ENCODE results near the gene TBX6.
A peak's percentile ranks its signal among the peaks of the same experiment; 100 is the strongest.

The TBX6 gene

DNA sequence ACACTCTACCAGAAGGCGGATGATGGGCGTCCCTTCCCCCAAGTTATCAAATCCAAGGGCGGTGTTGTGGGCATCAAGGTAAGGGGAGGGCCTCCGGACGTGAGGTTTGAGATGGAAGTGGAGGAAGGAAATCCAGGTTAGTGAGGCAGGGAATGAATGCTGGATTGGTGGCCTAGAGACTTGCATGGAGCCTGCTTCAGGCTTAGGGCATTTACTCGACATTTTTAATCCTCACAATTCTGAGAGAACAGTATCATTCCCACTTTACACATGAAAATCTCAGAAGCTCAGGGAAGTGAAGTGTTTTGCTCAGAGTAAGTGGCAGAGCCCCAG, 24.2 kb downstream of the TBX6 start:
- peaks cover 37% of the 10 kb centered on the region for H3K4me1 ChIP-seq
- peak overlapping the region; percentile 99 for H3K27ac ChIP-seq
- no peak overlapping the region for H3K9ac ChIP-seq

DNA sequence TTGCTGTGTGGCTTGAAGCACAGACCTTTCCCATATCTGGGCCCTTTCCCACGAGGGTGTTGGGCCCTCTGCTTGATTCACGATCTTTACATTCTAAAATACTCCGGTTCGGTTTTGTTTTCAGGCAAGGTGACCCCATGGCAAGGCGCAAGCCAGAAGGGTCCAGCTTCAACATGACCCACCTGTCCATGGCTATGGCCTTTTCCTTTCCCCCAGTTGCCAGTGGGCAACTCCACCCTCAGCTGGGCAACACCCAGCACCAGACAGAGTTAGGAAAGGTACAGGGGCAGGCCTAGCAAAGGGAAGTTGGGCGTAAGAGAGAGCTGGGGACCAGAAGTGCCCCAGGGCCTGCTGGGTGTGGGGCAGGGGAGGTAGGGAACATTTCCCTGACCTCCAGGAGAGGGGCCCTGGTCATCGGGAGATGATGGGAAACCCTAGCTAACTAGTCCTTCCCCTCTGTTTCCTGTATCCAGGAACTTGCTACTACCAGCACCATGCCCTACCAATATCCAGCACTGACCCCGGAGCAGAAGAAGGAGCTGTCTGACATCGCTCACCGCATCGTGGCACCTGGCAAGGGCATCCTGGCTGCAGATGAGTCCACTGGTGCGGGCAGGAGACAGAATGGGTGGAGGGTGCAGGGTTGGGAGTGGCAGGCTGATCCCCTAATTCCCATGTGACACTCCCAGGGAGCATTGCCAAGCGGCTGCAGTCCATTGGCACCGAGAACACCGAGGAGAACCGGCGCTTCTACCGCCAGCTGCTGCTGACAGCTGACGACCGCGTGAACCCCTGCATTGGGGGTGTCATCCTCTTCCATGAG, 24.8 kb downstream of the TBX6 start:
- TF ChIP-seq, protein P1, sequence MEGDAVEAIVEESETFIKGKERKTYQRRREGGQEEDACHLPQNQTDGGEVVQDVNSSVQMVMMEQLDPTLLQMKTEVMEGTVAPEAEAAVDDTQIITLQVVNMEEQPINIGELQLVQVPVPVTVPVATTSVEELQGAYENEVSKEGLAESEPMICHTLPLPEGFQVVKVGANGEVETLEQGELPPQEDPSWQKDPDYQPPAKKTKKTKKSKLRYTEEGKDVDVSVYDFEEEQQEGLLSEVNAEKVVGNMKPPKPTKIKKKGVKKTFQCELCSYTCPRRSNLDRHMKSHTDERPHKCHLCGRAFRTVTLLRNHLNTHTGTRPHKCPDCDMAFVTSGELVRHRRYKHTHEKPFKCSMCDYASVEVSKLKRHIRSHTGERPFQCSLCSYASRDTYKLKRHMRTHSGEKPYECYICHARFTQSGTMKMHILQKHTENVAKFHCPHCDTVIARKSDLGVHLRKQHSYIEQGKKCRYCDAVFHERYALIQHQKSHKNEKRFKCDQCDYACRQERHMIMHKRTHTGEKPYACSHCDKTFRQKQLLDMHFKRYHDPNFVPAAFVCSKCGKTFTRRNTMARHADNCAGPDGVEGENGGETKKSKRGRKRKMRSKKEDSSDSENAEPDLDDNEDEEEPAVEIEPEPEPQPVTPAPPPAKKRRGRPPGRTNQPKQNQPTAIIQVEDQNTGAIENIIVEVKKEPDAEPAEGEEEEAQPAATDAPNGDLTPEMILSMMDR (IDR thresholded peaks at IDR 0.05): no peak
- H3K9me3 ChIP-seq (ENCODE audit: control insufficient read depth, low read length): no peaks in the 10 kb centered on the region
- H3K27me3 ChIP-seq (ENCODE audit: control insufficient read depth, insufficient read depth, low read length): no peaks in the 10 kb centered on the region
- peak overlapping the region; percentile 64 for H3K4me2 ChIP-seq (ENCODE audit: low read length)
- peaks cover 37% of the 10 kb centered on the region for H3K79me2 ChIP-seq
- H3K9ac ChIP-seq: peak overlapping the region; percentile 98
- no peak overlapping the region for H2AFZ ChIP-seq
- peak overlapping the region; percentile 100 for H3K4me3 ChIP-seq (ENCODE audit: low read depth, low read length)
- peaks cover 5% of the 10 kb centered on the region for H3K36me3 ChIP-seq (ENCODE audit: control insufficient read depth, insufficient read depth, low read length)
- peaks cover 37% of the 10 kb centered on the region for H3K4me1 ChIP-seq
- H3K27ac ChIP-seq: peak overlapping the region; percentile 99

More for the DNA sequence above, 24.2 kb downstream of the TBX6 start:
- Histone ChIP-seq H3K4me2 (ENCODE audit: low read length) (peak overlapping the region; percentile 64), H2AFZ (no peak overlapping the region), H3K27me3 (ENCODE audit: control insufficient read depth, insufficient read depth, low read length) (no peaks in the 10 kb centered on the region), H3K36me3 (ENCODE audit: control insufficient read depth, insufficient read depth, low read length) (peaks cover 5% of the 10 kb centered on the region), H3K4me3 (ENCODE audit: low read depth, low read length) (peak overlapping the region; percentile 100), H3K79me2 (peaks cover 37% of the 10 kb centered on the region), H3K9me3 (ENCODE audit: control insufficient read depth, low read length) (no peaks in the 10 kb centered on the region)
- TF ChIP-seq, protein P1 (IDR thresholded peaks at IDR 0.05): no peak

DNA sequence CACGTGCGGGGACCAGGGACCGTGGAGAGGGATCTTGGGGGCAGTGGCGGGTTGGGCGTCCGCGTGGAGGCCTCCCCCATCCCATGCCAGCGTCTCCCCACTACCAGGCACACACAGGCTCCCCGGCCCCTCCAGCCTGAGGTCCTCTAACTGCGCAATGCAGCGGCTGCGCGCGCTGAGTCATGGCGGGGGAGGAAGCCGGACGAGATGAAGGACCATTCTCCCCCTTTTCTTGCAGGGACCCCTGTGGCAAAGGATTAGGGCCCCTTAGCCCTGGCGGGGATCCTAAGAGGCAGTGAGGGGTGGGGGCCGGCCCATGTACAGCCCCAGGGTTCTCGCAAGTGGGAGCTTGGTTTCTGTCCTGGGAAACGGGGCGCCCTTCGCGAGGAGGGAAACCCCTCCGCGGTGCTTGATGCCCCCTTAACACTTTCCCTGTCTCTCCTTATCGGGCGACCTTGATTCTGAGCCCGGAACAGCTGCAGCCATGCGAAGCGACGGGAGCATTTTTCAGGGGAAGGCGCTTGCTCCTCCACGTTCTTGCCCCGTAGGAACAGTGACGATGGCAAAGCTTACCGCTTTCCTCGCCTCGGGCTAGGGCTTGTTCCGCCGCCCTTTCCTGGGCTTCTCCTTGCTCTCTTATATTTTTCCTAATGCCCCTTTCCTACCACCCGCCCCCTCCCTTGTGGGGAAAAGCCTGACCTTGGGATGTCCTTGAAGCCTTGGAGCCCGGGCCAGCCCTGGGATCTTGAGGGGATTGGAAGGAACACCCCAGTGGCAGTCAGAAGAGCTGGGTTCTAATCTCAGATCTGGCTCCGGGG, 25.6 kb downstream of the TBX6 start:
- peaks cover 5% of the 10 kb centered on the region for H3K36me3 ChIP-seq (ENCODE audit: control insufficient read depth, insufficient read depth, low read length)
- TF ChIP-seq, protein P1 (IDR thresholded peaks at IDR 0.05): no peak
- peaks cover 37% of the 10 kb centered on the region for H3K79me2 ChIP-seq
- no peaks in the 10 kb centered on the region for H3K9me3 ChIP-seq (ENCODE audit: control insufficient read depth, low read length)
- peaks cover 41% of the 10 kb centered on the region for H3K4me1 ChIP-seq
- H3K4me3 ChIP-seq (ENCODE audit: low read depth, low read length): peak overlapping the region; percentile 100
- peak overlapping the region; percentile 70 for H2AFZ ChIP-seq
- peak overlapping the region; percentile 64 for H3K4me2 ChIP-seq (ENCODE audit: low read length)
- H3K27me3 ChIP-seq (ENCODE audit: control insufficient read depth, insufficient read depth, low read length): no peaks in the 10 kb centered on the region
- H3K9ac ChIP-seq: peak overlapping the region; percentile 98
- peak overlapping the region; percentile 99 for H3K27ac ChIP-seq

DNA sequence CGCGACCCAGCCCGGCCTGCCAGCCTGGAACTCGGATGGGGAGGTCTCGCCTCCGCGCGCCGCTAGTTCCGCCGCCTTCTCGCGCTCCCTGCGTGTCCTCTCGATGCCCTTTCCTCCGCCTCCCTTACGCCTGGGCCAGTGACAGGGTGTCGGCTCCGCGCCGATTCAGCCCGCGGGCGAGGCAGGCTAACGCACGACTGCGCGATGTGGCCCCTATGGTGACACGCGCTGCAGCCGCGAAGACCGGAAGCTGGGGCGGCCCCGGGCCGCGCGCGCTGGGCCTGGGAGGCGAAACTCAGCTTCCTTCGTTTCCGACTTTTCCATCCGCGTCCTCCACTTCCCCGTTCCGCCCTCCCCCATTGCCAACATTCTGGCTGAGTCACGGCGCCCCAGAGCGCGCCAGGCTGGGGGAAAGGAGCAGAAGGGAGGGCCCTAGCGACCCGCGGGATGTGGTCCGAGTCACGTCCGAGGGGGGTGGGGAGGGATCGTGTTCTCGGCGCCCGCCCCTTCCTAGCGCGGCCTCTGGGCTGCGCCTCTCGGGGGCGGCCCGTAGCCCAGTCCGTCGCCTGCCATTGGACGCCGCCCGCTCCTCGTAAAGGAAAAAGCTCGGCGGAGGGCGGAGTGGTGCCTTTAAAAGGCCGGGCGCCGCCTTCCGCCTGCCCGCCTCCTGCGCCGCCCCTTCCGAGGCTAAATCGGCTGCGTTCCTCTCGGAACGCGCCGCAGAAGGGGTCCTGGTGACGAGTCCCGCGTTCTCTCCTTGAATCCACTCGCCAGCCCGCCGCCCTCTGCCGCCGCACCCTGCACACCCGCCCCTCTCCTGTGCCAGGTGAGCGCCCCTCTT, 26.4 kb downstream of the TBX6 start, which contains the start of gene ALDOA:
Gene ALDOA, plus strand, starts transcription at position 659 of the 841 bp plus-strand sequence. CDS start 1,138 bp downstream, outside the sequence.
- no peaks in the 10 kb centered on the region for H3K27me3 ChIP-seq (ENCODE audit: control insufficient read depth, insufficient read depth, low read length)
- H3K27ac ChIP-seq: peak within 1 kb of the TSS; percentile 99
- H3K4me3 ChIP-seq (ENCODE audit: low read depth, low read length): peak within 1 kb of the TSS; percentile 100
- peaks cover 5% of the 10 kb centered on the region for H3K36me3 ChIP-seq (ENCODE audit: control insufficient read depth, insufficient read depth, low read length)
- TF ChIP-seq, protein P1 (IDR thresholded peaks at IDR 0.05): peak; percentile 10
- peaks cover 37% of the 10 kb centered on the region for H3K79me2 ChIP-seq
- H3K4me1 ChIP-seq: peaks cover 49% of the 10 kb centered on the region
- peak within 1 kb of the TSS; percentile 64 for H3K4me2 ChIP-seq (ENCODE audit: low read length)
- H2AFZ ChIP-seq: peak within 1 kb of the TSS; percentile 84
- no peaks in the 10 kb centered on the region for H3K9me3 ChIP-seq (ENCODE audit: control insufficient read depth, low read length)
- H3K9ac ChIP-seq: peak within 1 kb of the TSS; percentile 98
